ENCODE measurements around the gene ACMSD. TPM values are rescaled to one million over a fixed set of nuclear protein-coding genes. Genes with fewer than 3 reads are reported as not detected.

ACMSD gene
- total RNA-seq, 1 donor from 2014 or later, result not detected

- intact Hi-C loops (cut with DNase I), result no loop called here
- peak overlapping the region; percentile 97 for H3K27ac ChIP-seq
- TF ChIP-seq, protein P1, sequence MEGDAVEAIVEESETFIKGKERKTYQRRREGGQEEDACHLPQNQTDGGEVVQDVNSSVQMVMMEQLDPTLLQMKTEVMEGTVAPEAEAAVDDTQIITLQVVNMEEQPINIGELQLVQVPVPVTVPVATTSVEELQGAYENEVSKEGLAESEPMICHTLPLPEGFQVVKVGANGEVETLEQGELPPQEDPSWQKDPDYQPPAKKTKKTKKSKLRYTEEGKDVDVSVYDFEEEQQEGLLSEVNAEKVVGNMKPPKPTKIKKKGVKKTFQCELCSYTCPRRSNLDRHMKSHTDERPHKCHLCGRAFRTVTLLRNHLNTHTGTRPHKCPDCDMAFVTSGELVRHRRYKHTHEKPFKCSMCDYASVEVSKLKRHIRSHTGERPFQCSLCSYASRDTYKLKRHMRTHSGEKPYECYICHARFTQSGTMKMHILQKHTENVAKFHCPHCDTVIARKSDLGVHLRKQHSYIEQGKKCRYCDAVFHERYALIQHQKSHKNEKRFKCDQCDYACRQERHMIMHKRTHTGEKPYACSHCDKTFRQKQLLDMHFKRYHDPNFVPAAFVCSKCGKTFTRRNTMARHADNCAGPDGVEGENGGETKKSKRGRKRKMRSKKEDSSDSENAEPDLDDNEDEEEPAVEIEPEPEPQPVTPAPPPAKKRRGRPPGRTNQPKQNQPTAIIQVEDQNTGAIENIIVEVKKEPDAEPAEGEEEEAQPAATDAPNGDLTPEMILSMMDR (IDR thresholded peaks at IDR 0.05), result no peak
- peak overlapping the region; percentile 82 for H3K4me3 ChIP-seq
- H3K36me3 ChIP-seq, result no peaks in the 10 kb centered on the region
- DNase-seq (peak; percentile 47), ATAC-seq (peak in 1 of 2 donors; percentile 0)
- peaks cover 36% of the 10 kb centered on the region for H3K4me1 ChIP-seq
- no peaks in the 10 kb centered on the region for H3K27me3 ChIP-seq (ENCODE audit: low read depth)
- no peaks in the 10 kb centered on the region for H3K9me3 ChIP-seq
Measured at GRCh38 chr2:134917360-134917865, 79.0 kb downstream of the ACMSD start.

DNA sequence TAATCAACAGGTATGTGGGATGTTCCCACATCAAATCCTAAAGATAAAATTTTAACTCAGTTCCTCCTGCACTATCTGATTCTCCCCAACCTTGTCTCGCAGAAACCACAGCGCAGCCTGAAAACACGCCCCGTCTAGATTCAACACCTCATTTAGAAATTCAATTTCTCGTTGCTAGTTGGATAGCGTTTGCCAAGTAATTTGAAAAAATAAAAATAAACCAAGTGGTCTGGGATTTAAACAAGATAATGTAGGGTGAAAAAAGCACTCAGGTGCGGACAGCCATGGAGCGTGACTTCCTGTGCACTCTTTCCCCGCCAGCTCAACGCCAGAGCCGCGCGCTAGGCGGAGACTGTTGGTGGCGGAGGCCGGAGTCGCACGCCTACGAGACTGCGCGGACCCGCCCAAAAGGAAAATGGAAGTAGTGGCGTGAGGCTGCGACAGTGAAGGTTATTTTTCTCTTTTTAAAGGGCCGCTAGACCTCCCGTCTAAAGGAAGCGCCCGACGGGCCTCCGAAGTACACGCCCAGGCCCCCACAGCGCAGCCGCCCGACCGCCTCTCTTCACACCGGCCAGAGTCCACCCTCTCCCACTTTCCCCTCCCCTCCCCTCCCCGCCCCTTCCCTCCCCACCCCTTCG lies 79.6 kb downstream of the ACMSD start:
- Histone ChIP-seq H3K4me3 (peak overlapping the region; percentile 82), H3K27me3 (ENCODE audit: low read depth) (no peaks in the 10 kb centered on the region), H3K27ac (peak overlapping the region; percentile 97), H3K9me3 (no peaks in the 10 kb centered on the region), H3K4me1 (peaks cover 42% of the 10 kb centered on the region), H3K36me3 (no peaks in the 10 kb centered on the region)
- DNase-seq (no peak), ATAC-seq (peak; percentile 90)
- intact Hi-C loops (cut with DNase I), result no loop called here
- TF ChIP-seq, protein P1 (IDR thresholded peaks at IDR 0.05), result peak; percentile 44

GRCh38 chr2:134918526-134919340 lies 80.3 kb downstream of the ACMSD start, which contains the start of gene CCNT2:
Gene CCNT2 (plus strand): TSS chr2:134918822. CDS start chr2:134918855, 33 bp downstream.
- peaks cover 6% of the 10 kb centered on the region for H3K36me3 ChIP-seq
- intact Hi-C loops (cut with DNase I), result no loop called here

DNA sequence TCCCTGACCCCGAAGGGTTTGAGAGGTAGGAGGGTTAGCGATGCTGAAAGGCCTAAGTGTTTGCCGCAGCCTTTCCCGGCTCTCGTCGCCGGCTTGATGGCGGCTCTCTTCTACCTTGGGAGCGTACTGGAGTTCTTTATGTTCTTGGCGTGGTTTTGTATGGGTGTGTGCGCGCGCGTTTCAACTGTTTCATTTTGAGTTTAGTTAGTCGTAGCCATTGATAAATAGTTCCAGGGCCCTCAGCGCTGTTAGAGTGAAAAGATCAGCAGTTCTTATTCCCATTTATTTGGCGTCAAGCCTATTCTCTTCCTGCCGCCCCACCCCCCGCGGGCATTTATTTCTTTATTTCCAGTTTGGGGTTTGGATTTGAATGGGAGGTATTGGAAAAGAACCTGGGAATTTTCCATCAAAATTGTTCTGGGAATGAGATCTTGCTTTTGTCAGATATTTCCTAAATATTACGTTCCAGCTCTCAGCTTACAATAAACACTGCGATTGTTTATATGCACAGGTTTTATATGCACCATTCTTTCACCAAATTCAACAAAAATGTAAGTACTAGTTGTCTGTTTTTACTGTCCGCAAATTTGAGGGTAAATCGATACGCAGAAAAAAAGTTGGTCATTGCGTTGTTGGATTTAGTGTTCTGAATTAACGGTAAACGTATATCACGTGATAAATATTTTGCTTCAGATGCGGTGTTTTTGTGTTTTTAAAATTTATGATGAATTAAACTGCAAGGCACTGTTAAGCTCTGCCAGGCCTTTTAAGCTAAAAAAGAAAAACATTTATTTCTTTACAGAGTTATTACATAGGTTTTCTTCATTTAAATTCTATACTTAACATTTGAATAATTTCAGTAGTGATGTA lies 81.2 kb downstream of the ACMSD start:
- peak overlapping the region; percentile 82 for H3K4me3 ChIP-seq
- H3K4me1 ChIP-seq, result peaks cover 55% of the 10 kb centered on the region
- H3K36me3 ChIP-seq, result peaks cover 8% of the 10 kb centered on the region
- H3K9me3 ChIP-seq, result no peaks in the 10 kb centered on the region
- TF ChIP-seq, protein P1 (IDR thresholded peaks at IDR 0.05), result no peak
- intact Hi-C loops (cut with DNase I), result no loop called here
- peak; percentile 1 to 40 for ATAC-seq
- no peak for DNase-seq
- H3K27ac ChIP-seq, result peak overlapping the region; percentile 97
- H3K27me3 ChIP-seq (ENCODE audit: low read depth), result no peaks in the 10 kb centered on the region

More at GRCh38 chr2:134918526-134919340, 80.3 kb downstream of the ACMSD start, which contains the start of gene CCNT2:
- TF ChIP-seq, protein P1 (IDR thresholded peaks at IDR 0.05), result peak; percentile 11
- H3K9me3 ChIP-seq, result no peaks in the 10 kb centered on the region
- peak within 1 kb of the TSS; percentile 82 for H3K4me3 ChIP-seq
- DNase-seq (peak; percentile 99), ATAC-seq (peak; percentile 96 to 97)
- no peaks in the 10 kb centered on the region for H3K27me3 ChIP-seq (ENCODE audit: low read depth)
- peak within 1 kb of the TSS; percentile 97 for H3K27ac ChIP-seq
- H3K4me1 ChIP-seq, result peaks cover 49% of the 10 kb centered on the region

DNA sequence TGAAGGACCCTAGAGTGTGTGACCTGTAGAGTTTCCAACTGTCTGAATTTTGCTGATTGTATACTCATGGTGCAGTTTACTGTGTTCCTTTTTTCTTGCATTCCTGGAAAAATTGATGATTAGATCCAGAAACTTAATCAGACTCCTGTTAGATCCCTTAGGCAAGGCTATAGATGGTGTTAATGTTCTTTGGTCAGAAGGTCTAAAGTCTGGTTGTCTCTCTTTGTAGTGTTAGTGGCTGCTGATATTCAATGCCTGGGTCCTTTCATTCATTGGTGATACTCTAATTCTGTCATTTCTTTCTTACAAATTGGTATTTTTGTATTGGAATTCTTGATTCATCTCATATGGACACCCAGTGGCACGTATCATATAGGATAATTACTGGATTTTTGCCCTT lies 86.5 kb downstream of the ACMSD start:
- peaks cover 73% of the 10 kb centered on the region for H3K4me1 ChIP-seq
- H3K9me3 ChIP-seq, result no peaks in the 10 kb centered on the region
- ATAC-seq (no peak), DNase-seq (no peak)
- no peaks in the 10 kb centered on the region for H3K27me3 ChIP-seq (ENCODE audit: low read depth)
- H3K27ac ChIP-seq, result no peak overlapping the region
- H3K36me3 ChIP-seq, result peaks cover 8% of the 10 kb centered on the region
- intact Hi-C loops (cut with DNase I), result no loop called here
- TF ChIP-seq, protein P1 (IDR thresholded peaks at IDR 0.05), result no peak
- H3K4me3 ChIP-seq, result no peak overlapping the region

All from lower lobe of right lung (tissue), 2 donors.